K562 (cell line): ENCODE results near the gene OSBPL1A. TPM values are rescaled to one million over a fixed set of nuclear protein-coding genes. Genes with fewer than 3 reads are reported as not detected.

Experiments used
- ATAC-seq: fragments of 200-7000 bp; cut with Tn5 transposase; 3 replicates; pipeline ENCODE4 v1.9.1; 2020; ENCODE audit warnings: moderate library complexity
- BruUV-seq: library from RNA; stranded (reverse); fragments of 400-500 nt; replicated peaks from 2 replicates; lab custom pipeline; 2021; lab: Mats Ljungman, UMichigan
- CTCF ChIA-PET: fragments of 300-600 bp; formaldehyde crosslinking; extraction: SDS; loops from one replicate; lab custom pipeline; 2021; ENCODE audit warnings: low intra/inter-chr PET ratio; lab: Yijun Ruan, JAX
- POLR2A ChIA-PET: fragments of 300-600, 350-650 bp; sonication (Branson Sonifier 250); formaldehyde crosslinking; extraction: SDS; loops from one replicate; lab custom pipeline; 2021; ENCODE audit warnings: antibody characterized with exemption, inconsistent platforms; lab: Yijun Ruan, JAX
- DNase-seq, 4 experiments: peaks; one replicate each; pipeline versions ENCODE4 v3.0.0 to v3.0.0-alpha.2; 2011 to 2018; ENCODE audit warnings: low spot score in 3 of 4, mixed read lengths in 3 of 4; ENCODE audit errors: extremely low read depth in 1 of 4
- FAIRE-seq: peaks from 2 replicates; lab custom pipeline; 2011; peaks lifted over from hg19 to GRCh38; lab: Jason Lieb, UNC
- H2AFZ ChIP-seq: 2 replicates; pipeline ENCODE4 v1.6.0; 2011; ENCODE audit warnings: low read depth, low read length, control low read depth, inconsistent platforms
- H3K27ac ChIP-seq: fragments of 200-600 bp; 3 replicates; pipeline ENCODE4 v1.8.0; 2011; ENCODE audit warnings: low read depth, mild to moderate bottlenecking, control low read depth, inconsistent platforms, low read length, moderate library complexity, mixed read lengths; ENCODE audit errors: extremely low read depth
- H3K27me3 ChIP-seq, 2 experiments: fragments of 300-600 bp in 1 of 2; 2 replicates in 1 of 2; 3 replicates in 1 of 2; pipeline versions ENCODE4 v1.6.0 to v1.8.0; 2011; ENCODE audit warnings: inconsistent platforms in 2 of 2, low read length in 2 of 2, mild to moderate bottlenecking in 1 of 2, mixed read lengths in 1 of 2, moderate library complexity in 1 of 2; ENCODE audit not compliant: control insufficient read depth in 2 of 2, insufficient read depth in 2 of 2
- H3K36me3 ChIP-seq: fragments of 300-600 bp; 3 replicates; pipeline ENCODE4 v1.8.0; 2011; ENCODE audit warnings: mild to moderate bottlenecking, low read length, inconsistent platforms; ENCODE audit not compliant: control insufficient read depth, insufficient read depth
- H3K4me1 ChIP-seq, 2 experiments: fragments of 200-600 bp in 1 of 2; replicated peaks in 1 of 2; 2 replicates in 1 of 2; 3 replicates in 1 of 2; pipeline versions ENCODE4 v1.5.1 to v1.8.0; 2011; ENCODE audit warnings: inconsistent platforms in 2 of 2, low read length in 2 of 2, mild to moderate bottlenecking in 1 of 2, mixed read lengths in 1 of 2, moderate library complexity in 1 of 2; ENCODE audit not compliant: control insufficient read depth in 2 of 2, insufficient read depth in 2 of 2
- H3K4me2 ChIP-seq: 2 replicates; pipeline ENCODE4 v1.6.1; 2011; ENCODE audit warnings: low read length, control low read depth, inconsistent platforms, mixed read lengths; ENCODE audit not compliant: insufficient read depth
- H3K4me3 ChIP-seq: fragments of 200-600 bp; sonication (generic), shearing (Covaris generic); 2 replicates; pipeline ENCODE4 v1.5.1; 2016; ENCODE audit warnings: control low read depth, inconsistent platforms
- H3K79me2 ChIP-seq: fragments of 200-600 bp; 3 replicates; pipeline ENCODE4 v1.8.0; 2011; ENCODE audit warnings: low read length, inconsistent platforms; ENCODE audit not compliant: control insufficient read depth, insufficient read depth
- H3K9ac ChIP-seq, 2 experiments: 2 replicates each; pipeline versions ENCODE4 v1.6.0 to v1.6.1; 2011; ENCODE audit warnings: low read depth in 2 of 2, low read length in 2 of 2, control low read depth in 1 of 2, inconsistent platforms in 1 of 2, mild to moderate bottlenecking in 1 of 2, mixed read lengths in 1 of 2; ENCODE audit not compliant: insufficient read depth in 1 of 2
- H3K9me1 ChIP-seq: one replicate; pipeline ENCODE4 v1.6.0; 2011; ENCODE audit warnings: inconsistent platforms, mild to moderate bottlenecking, low read length, moderate library complexity; ENCODE audit not compliant: control insufficient read depth, insufficient read depth
- H3K9me3 ChIP-seq: replicated peaks from 2 replicates; pipeline ENCODE4 v1.5.1; 2011; ENCODE audit warnings: low read depth, low read length, inconsistent platforms; ENCODE audit not compliant: control insufficient read depth, insufficient read depth
- H4K20me1 ChIP-seq: replicated peaks from 2 replicates; pipeline ENCODE4 v1.6.1; 2011; ENCODE audit warnings: low read length, inconsistent platforms, mixed read lengths; ENCODE audit not compliant: control insufficient read depth, insufficient read depth
- BCOR ChIP-seq: fragments of 450-650 bp; IDR thresholded peaks from 2 replicates; pipeline ENCODE4 v1.6.1; 2016
- CBX8 ChIP-seq: fragments of 200-600 bp; sonication (generic); IDR thresholded peaks from 2 replicates; pipeline ENCODE4 v1.6.1; 2012; ENCODE audit warnings: borderline replicate concordance, mixed run types, low read depth, mild to moderate bottlenecking, moderate library complexity, mixed read lengths, low read length, control low read depth, inconsistent platforms; ENCODE audit not compliant: poor library complexity, severe bottlenecking; ENCODE audit errors: extremely low read depth
- CREB1 ChIP-seq, 2 experiments: sonication (generic) in 1 of 2; formaldehyde crosslinking in 1 of 2; IDR thresholded peaks; 2 replicates each; pipeline versions ENCODE4 v1.6.1 to v1.8.0; 2012 to 2022; ENCODE audit warnings: inconsistent platforms in 1 of 2, mild to moderate bottlenecking in 1 of 2, missing genetic modification reagents in 1 of 2, moderate library complexity in 1 of 2
- CTCF ChIP-seq, 3 experiments: IDR thresholded peaks in 2 of 3; conservative IDR thresholded peaks in 1 of 3; 2 replicates each; pipeline ENCODE4 v1.5.1; 2011 to 2012; ENCODE audit warnings: low read length in 3 of 3, mild to moderate bottlenecking in 3 of 3, control low read depth in 2 of 3, improper control_type of control experiment in 1 of 3, inconsistent platforms in 1 of 3, low read depth in 1 of 3, mixed read lengths in 1 of 3, moderate library complexity in 1 of 3; ENCODE audit not compliant: insufficient read depth in 2 of 3
- DPF2 ChIP-seq: fragments of 450-650 bp; IDR thresholded peaks from 2 replicates; pipeline ENCODE4 v1.6.1; 2016
- ELK3 ChIP-seq: fragments of 450-650 bp; formaldehyde crosslinking; IDR thresholded peaks from 2 replicates; pipeline ENCODE4 v1.4.0; 2020; ENCODE audit warnings: mild to moderate bottlenecking
- ETV5 ChIP-seq: sonication (generic); formaldehyde crosslinking; IDR thresholded peaks from 2 replicates; pipeline ENCODE4 v1.4.0; 2020; ENCODE audit warnings: low read depth, mild to moderate bottlenecking, missing genetic modification reagents
- EWSR1 ChIP-seq: fragments of 450-650 bp; IDR thresholded peaks from 2 replicates; pipeline ENCODE4 v1.6.1; 2018; ENCODE audit warnings: borderline replicate concordance, mild to moderate bottlenecking, low read depth, moderate library complexity; ENCODE audit not compliant: partially characterized antibody
- FOXA3 ChIP-seq, 2 experiments: fragments of 450-650 bp in 1 of 2; sonication (generic) in 1 of 2; formaldehyde crosslinking; IDR thresholded peaks in 1 of 2; conservative IDR thresholded peaks in 1 of 2; 2 replicates each; pipeline versions ENCODE4 v1.4.0 to v1.8.0; 2020 to 2022; ENCODE audit warnings: mild to moderate bottlenecking in 2 of 2, missing genetic modification reagents in 1 of 2
- HOXB6 ChIP-seq: fragments of 250-450 bp; sonication (Bioruptor Pico); IDR thresholded peaks from 2 replicates; pipeline ENCODE4 v1.5.1; 2022; ENCODE audit warnings: mild to moderate bottlenecking, borderline replicate concordance
- NCOA2 ChIP-seq, 2 experiments: fragments of 450-650 bp; IDR thresholded peaks; 2 replicates each; pipeline ENCODE4 v1.6.1; 2018; ENCODE audit warnings: mild to moderate bottlenecking in 2 of 2, moderate library complexity in 1 of 2; ENCODE audit not compliant: partially characterized antibody in 2 of 2
- NFE2L1 ChIP-seq: fragments of 450-650 bp; IDR thresholded peaks from 2 replicates; pipeline ENCODE4 v1.6.1; 2016; ENCODE audit warnings: missing genetic modification characterization, low read depth, mild to moderate bottlenecking, missing compliant biosample characterization, moderate library complexity, borderline replicate concordance
- ZBTB8A ChIP-seq: fragments of 450-650 bp; IDR thresholded peaks from 2 replicates; pipeline ENCODE4 v1.6.1; 2018; ENCODE audit warnings: mild to moderate bottlenecking, moderate library complexity; ENCODE audit not compliant: partially characterized antibody
- ZKSCAN8 ChIP-seq: fragments of 200-800 bp; sonication (Bioruptor generic); IDR thresholded peaks from 2 replicates; pipeline ENCODE4 v1.6.1; 2016; ENCODE audit warnings: missing genetic modification characterization, missing compliant biosample characterization
- ZNF551 ChIP-seq: fragments of 250-450 bp; sonication (Bioruptor Pico); IDR thresholded peaks from 2 replicates; pipeline ENCODE4 v1.5.0; 2021; ENCODE audit warnings: mild to moderate bottlenecking, moderate library complexity
- ZNF644 ChIP-seq: fragments of 200-800 bp; sonication (Bioruptor generic); IDR thresholded peaks from 2 replicates; pipeline ENCODE4 v1.6.1; 2016; ENCODE audit warnings: low read depth, missing genetic modification characterization, missing compliant biosample characterization
- WGBS: fragments of 100-300 bp; shearing (Covaris generic); methylation state at CpG from one replicate; pipeline ENCODE4 v1.1.6; 2016; ENCODE audit warnings: low coverage, mixed read lengths; ENCODE audit not compliant: insufficient coverage; ENCODE audit errors: missing lambda C conversion rate; 5-methylcytosine and 5-hydroxymethylcytosine counted together
- in situ Hi-C: fragments of 300-500 bp; cut with MboI; formaldehyde crosslinking; loops from 4 replicates; pipeline ENCODE4 v1.15.0; 2018; ENCODE audit warnings: inconsistent platforms, mixed read lengths
- intact Hi-C: fragments of 100-400 bp; cut with micrococcal nuclease; formaldehyde crosslinking; loops from 2 replicates; pipeline ENCODE4 v1.14.2; 2022
- polyA plus RNA-seq, 8 experiments: library from polyadenylated mRNA; depleted of rRNA in 4 of 8; stranded (reverse) in 5 of 8; unstranded in 3 of 8; fragments of >200 nt; fragmentation: Nextera tagmentation in 2 of 8; fragmentation: Illumina TruSeq in 1 of 8; extraction: Ambion mirVana in 2 of 8; extraction: Trizol in 1 of 8; gene quantifications; 2 replicates each; pipeline versions ENCODE4 v1.2.1 to v1.2.3, GENCODE V29; 2011 to 2014; ENCODE audit warnings: inconsistent platforms in 1 of 8, missing spikeins in 1 of 8
- total RNA-seq, 7 experiments: library from RNA; depleted of rRNA in 6 of 7; stranded (reverse); fragments of >200 nt in 6 of 7; fragmentation: Illumina TruSeq in 2 of 7; extraction: Trizol in 2 of 7; gene quantifications; 2 replicates each; pipeline versions ENCODE4 v1.2.1 to v1.2.3, GENCODE V29; 2011 to 2021; ENCODE audit warnings: low replicate concordance in 1 of 7

OSBPL1A gene
- total and polyA plus RNA-seq, 9 of the 15 experiments (the other 6 are each of a cell fraction or from before 2014, with no cell fraction given) = 0.40 to 0.49 TPM; not detected in 7

GRCh38 chr18:24227977-24228666 is 169.5 kb downstream of the OSBPL1A start (continued):
- no peak for TF ChIP-seq CREB1 (IDR thresholded peaks at IDR 0.05)
- TF ChIP-seq CREB1 (CRISPR knock-in tag; IDR thresholded peaks at IDR 0.05) = no peak
- no peak for TF ChIP-seq ELK3 (CRISPR knock-in tag)

- POLR2A ChIA-PET = no interaction called here
- no peak for FAIRE-seq
- intact Hi-C loops = no loop called here
- Histone ChIP-seq H3K4me3 (no peak overlapping the region), H3K9ac (no peak overlapping the region), H3K9me1 (no peaks in the 10 kb centered on the region), H3K36me3 (no peaks in the 10 kb centered on the region), H4K20me1 (no peaks in the 10 kb centered on the region), H3K9me3 (no peaks in the 10 kb centered on the region), H3K27ac (no peak overlapping the region), H3K4me2 (no peak overlapping the region), H2AFZ (no peak overlapping the region), H3K27me3 (no peaks in the 10 kb centered on the region; a peak in 1 of 5 replicates), H3K79me2 (no peaks in the 10 kb centered on the region), H3K4me1 (no peaks in the 10 kb centered on the region)
- CTCF ChIA-PET = no interaction called here
- WGBS = 0% methylated on average over 2 of the region's 2 CpGs
- in situ Hi-C loops = no loop called here
- DNase-seq = no peak
- no TSS peak for BruUV-seq
- no peak for ATAC-seq
- TF ChIP-seq NFE2L1 (tag) (no peak), NCOA2 (IDR thresholded peaks at IDR 0.05; ENCODE audit: partially characterized antibody in 2 of 2) (no peak), ETV5 (CRISPR knock-in tag) (no peak), ZNF551 (CRISPR knock-in tag) (no peak), EWSR1 (no peak), CTCF (IDR thresholded peaks at IDR 0.05 in 2 of 3, conservative IDR thresholded peaks at IDR 0.05 in 1 of 3; ENCODE audit: insufficient read depth in 2 of 3, low read depth in 1 of 3, low read length in 3 of 3) (no peak), CBX8 (no peak), DPF2 (no peak), ZKSCAN8 (CRISPR knock-in tag) (no peak), FOXA3 (CRISPR knock-in tag; conservative IDR thresholded peaks at IDR 0.05 in 1 of 2, IDR thresholded peaks at IDR 0.05 in 1 of 2) (no peak), BCOR (no peak), ZBTB8A (no peak), ZNF644 (tag) (no peak), HOXB6 (CRISPR knock-in tag) (no peak)
These were observed 177.3 kb downstream of the OSBPL1A start for GRCh38 chr18:24220318-24220688.
